Activated naive CD4-positive, alpha-beta T cell treated with Interleukin-2 at 50 U/mL for 16 hours (primary cell): ENCODE results near the gene TMPRSS15.

Experiments used
- DNase-seq: peaks from one replicate; pipeline ENCODE4 v3.0.0-alpha.2; 2020

TMPRSS15 gene

GRCh38 chr21:18340387-18340942, 63.1 kb downstream of the TMPRSS15 start:
- no peak for DNase-seq

GRCh38 chr21:18335651-18336236, 67.8 kb downstream of the TMPRSS15 start:
- no peak for DNase-seq

- DNase-seq = no peak
Measured at GRCh38 chr21:18334066-18334465, 69.5 kb downstream of the TMPRSS15 start.

DNA sequence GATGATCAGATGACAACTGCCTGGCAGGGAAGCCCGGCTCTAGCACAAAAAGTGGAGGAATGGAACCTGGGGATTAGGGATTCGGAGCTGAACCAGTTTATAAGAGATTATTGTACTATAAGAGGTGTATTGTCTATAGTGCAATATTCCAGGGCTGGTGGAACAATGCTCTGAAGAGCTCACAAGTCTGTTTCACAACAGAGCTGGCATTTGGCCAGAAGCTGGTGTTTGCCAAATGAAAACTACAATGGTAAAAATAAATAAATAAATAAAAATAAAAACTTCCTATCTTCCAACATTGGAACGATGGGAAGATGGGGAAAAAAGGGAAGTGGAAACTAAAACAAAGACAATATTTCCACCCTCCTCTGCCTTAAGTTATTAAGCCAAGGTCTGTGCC, 85.4 kb downstream of the TMPRSS15 start:
- DNase-seq = no peak

- DNase-seq = no peak
Measured at GRCh38 chr21:18298228-18298627, 105.4 kb downstream of the TMPRSS15 start.

DNA sequence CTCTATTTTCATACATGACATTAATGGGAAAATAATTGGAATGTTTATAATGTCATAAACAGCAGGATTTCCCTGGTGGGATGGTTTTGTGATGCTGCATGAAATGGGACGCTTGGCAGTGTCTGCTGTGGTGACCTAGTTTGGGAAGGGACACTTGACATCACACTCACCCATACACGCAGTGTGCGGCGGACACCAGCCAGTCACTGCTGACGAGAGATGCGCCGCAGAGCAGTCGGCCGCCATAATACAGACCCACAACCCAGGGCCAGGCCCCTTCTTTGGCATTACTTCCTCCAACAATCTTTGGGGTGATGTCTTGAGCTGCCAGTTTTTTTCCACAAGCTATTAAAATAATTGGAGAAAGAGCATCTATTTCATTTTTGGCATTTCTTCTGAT, 109.5 kb downstream of the TMPRSS15 start:
- no peak for DNase-seq

GRCh38 chr21:18289876-18290275, 113.7 kb downstream of the TMPRSS15 start:
- no peak for DNase-seq

DNA sequence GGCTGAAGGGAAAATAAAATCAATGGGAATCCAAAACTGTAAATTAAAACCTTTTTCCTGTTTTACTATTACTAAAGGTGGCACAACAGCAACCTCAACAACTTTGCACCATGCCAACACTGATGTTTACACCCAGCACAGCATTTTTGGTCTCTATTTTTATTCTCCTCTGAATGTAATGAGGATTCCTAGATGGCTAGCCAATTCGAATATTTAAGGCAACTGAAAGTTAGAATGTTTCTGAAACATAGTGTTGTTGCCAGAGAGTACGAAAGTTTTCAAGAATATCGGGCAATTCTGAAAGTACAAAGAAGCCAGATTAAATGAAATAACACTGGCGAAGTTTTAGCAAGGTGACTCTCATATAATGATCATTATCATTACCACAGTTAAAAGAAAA, 118.2 kb downstream of the TMPRSS15 start:
- DNase-seq = no peak

DNA sequence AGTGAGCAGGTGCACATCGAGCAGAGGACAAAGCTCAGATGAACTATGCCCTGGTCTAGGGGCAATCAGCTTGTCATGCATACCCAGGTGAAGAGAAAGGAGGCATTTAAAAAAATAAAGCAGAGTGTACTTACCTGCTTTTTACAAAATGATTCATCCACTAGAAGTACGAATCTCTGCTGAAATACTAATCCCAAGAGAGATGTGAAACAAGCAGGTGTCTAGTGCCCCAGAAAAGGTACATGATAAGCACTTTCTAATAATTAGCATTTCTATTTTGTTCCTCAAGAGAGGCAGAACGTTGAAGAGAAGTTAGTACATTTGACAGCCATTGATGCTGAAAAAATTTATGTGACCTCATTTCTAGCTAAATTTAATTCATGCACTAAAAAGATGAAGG, 127.8 kb downstream of the TMPRSS15 start:
- no peak for DNase-seq

DNA sequence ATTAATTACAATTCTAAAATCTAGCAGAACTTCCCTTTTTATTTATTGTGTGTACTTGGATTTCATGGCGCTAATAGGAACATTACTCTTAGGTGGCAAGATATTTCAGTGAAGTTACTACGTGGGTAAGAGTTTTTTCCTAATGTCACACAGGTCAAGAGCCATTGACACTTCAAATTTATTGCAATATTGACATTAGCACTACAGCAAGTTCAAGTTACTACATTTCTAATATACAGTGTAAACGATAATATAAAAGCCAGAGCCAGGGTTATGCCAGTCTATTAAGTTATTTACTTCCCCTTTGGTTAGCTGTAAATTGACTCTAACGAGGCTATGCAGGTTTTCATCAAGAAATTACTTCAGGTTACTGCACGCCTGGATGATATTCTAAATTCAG, 129.2 kb downstream of the TMPRSS15 start:
- no peak for DNase-seq

DNA sequence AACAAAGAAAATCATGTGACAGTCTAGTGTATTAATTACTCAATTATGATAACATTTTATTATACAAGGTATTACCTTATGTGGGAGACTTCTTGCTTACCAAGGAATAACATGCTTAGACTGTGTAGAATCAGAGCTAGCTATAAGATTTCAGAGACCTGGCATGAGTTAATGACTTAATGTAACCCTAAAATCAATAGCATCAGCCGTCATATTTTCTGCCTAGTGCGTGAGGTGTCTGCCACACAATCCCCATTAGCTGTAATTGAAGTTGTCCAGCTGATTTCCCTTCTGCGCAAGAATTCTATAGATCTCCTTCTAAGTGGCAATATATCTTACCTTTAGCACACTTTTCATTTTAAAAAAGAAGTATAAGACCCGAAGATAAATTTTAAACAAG, 130.2 kb downstream of the TMPRSS15 start:
- no peak for DNase-seq

GRCh38 chr21:18269856-18270255, 133.7 kb downstream of the TMPRSS15 start:
- DNase-seq = no peak

- no peak for DNase-seq
Measured at GRCh38 chr21:18268906-18269305, 134.7 kb downstream of the TMPRSS15 start.

GRCh38 chr21:18267496-18267895, 136.1 kb downstream of the TMPRSS15 start:
- no peak for DNase-seq

- no peak for DNase-seq
Measured at GRCh38 chr21:18265944-18266343, 137.6 kb downstream of the TMPRSS15 start.

GRCh38 chr21:18253799-18254198, 149.8 kb downstream of the TMPRSS15 start:
- no peak for DNase-seq

DNA sequence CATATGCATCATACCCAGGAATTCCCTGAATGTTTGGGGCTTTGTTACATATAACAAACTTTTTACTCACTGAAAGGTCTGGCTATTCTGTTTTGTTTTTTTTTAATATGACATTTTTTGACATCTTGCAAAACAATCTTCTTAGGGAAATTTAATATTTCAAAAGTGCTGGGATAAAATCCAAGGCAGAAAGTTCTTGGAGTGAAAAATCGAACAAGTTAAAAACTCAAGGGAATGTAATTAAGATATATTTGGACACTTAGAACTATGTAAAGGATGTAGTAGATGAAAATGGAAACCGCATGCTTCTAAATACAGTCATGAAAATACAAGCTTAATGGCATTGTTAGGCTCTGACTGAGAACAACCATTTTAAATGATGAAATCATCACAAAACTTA, 150.4 kb downstream of the TMPRSS15 start:
- DNase-seq = no peak

DNA sequence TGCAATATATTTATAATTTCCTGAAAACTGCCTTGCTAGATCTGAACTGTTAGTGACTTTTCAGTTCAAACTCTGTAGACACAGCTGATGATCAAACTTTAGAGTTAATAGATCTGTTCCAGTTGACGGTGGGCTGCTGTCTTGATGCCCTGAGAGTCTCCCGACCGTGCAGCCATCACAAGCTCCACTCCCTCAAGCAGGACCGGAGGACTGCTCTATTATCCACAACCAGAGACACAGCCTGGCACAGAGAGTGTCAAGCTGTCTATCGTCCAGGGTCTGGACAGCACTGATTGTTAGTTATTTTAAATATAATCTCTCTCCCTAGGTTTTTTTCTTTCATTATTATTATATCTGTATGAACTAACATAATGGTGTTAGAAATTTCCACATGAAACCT, 150.9 kb downstream of the TMPRSS15 start:
- no peak for DNase-seq

- no peak for DNase-seq
Measured at GRCh38 chr21:18252256-18252655, 151.3 kb downstream of the TMPRSS15 start.

- DNase-seq = no peak
Measured at GRCh38 chr21:18251065-18251464, 152.5 kb downstream of the TMPRSS15 start.

GRCh38 chr21:18249672-18250071, 153.9 kb downstream of the TMPRSS15 start:
- DNase-seq = no peak

DNA sequence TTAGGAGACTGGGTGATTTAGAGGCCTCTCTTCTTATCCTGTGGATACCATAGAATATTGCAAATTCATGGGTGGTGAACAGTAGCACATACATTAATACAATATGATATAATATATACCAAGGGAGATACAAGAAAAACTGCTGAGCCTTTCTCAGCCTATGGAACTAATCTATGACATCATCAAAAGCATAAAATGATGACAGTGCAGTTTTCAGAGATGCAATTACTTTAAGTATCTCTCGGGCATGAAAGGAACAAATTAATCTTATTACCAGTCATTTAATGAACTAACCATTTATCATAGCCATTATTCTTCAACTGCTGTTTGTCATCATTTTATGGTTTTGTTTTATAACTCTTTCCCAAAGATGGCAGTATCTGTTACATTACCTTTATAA, 155.4 kb downstream of the TMPRSS15 start:
- no peak for DNase-seq

- no peak for DNase-seq
Measured at GRCh38 chr21:18245464-18245967, 158.1 kb downstream of the TMPRSS15 start.

GRCh38 chr21:18244671-18245463, 158.7 kb downstream of the TMPRSS15 start, which contains the start of gene CHODL:
CHODL (plus strand) TSS chr21:18244833; CDS start chr21:18245224, 391 bp downstream.
- no peak for DNase-seq
